K562 (cell line): ENCODE data around the gene FRMD4A.

Experiments
- MYC ChIP-seq, 2 experiments: fragments of 250-450 bp in 1 of 2; sonication (Bioruptor Pico) in 1 of 2; IDR thresholded peaks; 2 replicates each; pipeline versions ENCODE4 v1.5.1 to v1.6.1; 2012 to 2021; ENCODE audit warnings: low read depth in 2 of 2, borderline replicate concordance in 1 of 2, improper control_type of control experiment in 1 of 2, low read length in 1 of 2, mild to moderate bottlenecking in 1 of 2, moderate library complexity in 1 of 2
- TF ChIP-seq, protein P1 (sequence below), 3 experiments: IDR thresholded peaks in 2 of 3; conservative IDR thresholded peaks in 1 of 3; 2 replicates each; pipeline ENCODE4 v1.5.1; 2011 to 2012; ENCODE audit warnings: low read length in 3 of 3, mild to moderate bottlenecking in 3 of 3, control low read depth in 2 of 3, improper control_type of control experiment in 1 of 3, inconsistent platforms in 1 of 3, low read depth in 1 of 3, mixed read lengths in 1 of 3, moderate library complexity in 1 of 3; ENCODE audit not compliant: insufficient read depth in 2 of 3

DNA sequence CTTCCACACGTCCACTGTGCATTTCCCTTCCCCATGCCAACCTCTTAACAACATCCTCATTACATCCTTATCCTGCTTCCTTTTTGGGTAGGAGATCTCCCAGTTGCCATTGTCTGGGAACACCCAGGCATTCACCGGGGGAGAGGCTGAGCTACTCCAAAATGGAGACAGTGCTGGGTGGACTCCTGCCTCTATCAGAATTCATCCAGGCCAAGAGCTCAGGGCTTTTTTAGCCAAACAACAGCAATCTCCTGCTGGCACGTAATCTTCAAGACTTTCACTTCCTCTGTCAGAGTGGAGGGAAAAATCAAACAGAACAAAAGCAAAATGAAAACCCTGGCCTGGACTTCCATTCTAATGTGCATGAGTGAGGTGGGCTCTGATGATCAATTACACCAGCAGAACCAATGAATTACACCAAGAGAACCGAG, 499.0 kb downstream of the FRMD4A start:
- TF ChIP-seq MYC (IDR thresholded peaks at IDR 0.05; ENCODE audit: low read depth, low read length) (no peak), MYC (CRISPR knock-in tag; IDR thresholded peaks at IDR 0.05; ENCODE audit: borderline replicate concordance, low read depth) (no peak)
- TF ChIP-seq, protein P1, sequence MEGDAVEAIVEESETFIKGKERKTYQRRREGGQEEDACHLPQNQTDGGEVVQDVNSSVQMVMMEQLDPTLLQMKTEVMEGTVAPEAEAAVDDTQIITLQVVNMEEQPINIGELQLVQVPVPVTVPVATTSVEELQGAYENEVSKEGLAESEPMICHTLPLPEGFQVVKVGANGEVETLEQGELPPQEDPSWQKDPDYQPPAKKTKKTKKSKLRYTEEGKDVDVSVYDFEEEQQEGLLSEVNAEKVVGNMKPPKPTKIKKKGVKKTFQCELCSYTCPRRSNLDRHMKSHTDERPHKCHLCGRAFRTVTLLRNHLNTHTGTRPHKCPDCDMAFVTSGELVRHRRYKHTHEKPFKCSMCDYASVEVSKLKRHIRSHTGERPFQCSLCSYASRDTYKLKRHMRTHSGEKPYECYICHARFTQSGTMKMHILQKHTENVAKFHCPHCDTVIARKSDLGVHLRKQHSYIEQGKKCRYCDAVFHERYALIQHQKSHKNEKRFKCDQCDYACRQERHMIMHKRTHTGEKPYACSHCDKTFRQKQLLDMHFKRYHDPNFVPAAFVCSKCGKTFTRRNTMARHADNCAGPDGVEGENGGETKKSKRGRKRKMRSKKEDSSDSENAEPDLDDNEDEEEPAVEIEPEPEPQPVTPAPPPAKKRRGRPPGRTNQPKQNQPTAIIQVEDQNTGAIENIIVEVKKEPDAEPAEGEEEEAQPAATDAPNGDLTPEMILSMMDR (IDR thresholded peaks at IDR 0.05 in 2 of 3, conservative IDR thresholded peaks at IDR 0.05 in 1 of 3; ENCODE audit: insufficient read depth in 2 of 3, low read depth in 1 of 3, low read length in 3 of 3) = no peak
